ENCODE data around the gene SLC9A3. TPM values are rescaled to one million over a fixed set of nuclear protein-coding genes. Genes with fewer than 3 reads are reported as not detected.

The SLC9A3 gene
- total RNA-seq, 4 donors from 2014 or later = 0.29 to 3.9 (median 2.6) TPM

GRCh38 chr5:482021-482420 is 42.2 kb downstream of the SLC9A3 start:
- no peak overlapping the region for H3K27ac ChIP-seq
- intact Hi-C loops (cut with DNase I; ENCODE audit: low total_unique reads) = no loop called here

GRCh38 chr5:481347-481746 is 42.9 kb downstream of the SLC9A3 start:
- no peaks in the 10 kb centered on the region for H3K4me1 ChIP-seq
- H3K9me3 ChIP-seq = no peaks in the 10 kb centered on the region
- no peak for DNase-seq
- TF ChIP-seq, protein P1, sequence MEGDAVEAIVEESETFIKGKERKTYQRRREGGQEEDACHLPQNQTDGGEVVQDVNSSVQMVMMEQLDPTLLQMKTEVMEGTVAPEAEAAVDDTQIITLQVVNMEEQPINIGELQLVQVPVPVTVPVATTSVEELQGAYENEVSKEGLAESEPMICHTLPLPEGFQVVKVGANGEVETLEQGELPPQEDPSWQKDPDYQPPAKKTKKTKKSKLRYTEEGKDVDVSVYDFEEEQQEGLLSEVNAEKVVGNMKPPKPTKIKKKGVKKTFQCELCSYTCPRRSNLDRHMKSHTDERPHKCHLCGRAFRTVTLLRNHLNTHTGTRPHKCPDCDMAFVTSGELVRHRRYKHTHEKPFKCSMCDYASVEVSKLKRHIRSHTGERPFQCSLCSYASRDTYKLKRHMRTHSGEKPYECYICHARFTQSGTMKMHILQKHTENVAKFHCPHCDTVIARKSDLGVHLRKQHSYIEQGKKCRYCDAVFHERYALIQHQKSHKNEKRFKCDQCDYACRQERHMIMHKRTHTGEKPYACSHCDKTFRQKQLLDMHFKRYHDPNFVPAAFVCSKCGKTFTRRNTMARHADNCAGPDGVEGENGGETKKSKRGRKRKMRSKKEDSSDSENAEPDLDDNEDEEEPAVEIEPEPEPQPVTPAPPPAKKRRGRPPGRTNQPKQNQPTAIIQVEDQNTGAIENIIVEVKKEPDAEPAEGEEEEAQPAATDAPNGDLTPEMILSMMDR (IDR thresholded peaks at IDR 0.05) = no peak
- no peak for TF ChIP-seq POLR2A (IDR thresholded peaks at IDR 0.05)
- H3K4me3 ChIP-seq = no peak overlapping the region
- H3K27ac ChIP-seq = no peak overlapping the region
- no peaks in the 10 kb centered on the region for H3K36me3 ChIP-seq
- intact Hi-C loops (cut with DNase I; ENCODE audit: low total_unique reads) = no loop called here
- H3K27me3 ChIP-seq = peaks cover 5 to 45% of the 10 kb centered on the region in 2 donors

More at GRCh38 chr5:482021-482420, 42.2 kb downstream of the SLC9A3 start:
- Histone ChIP-seq H3K4me1 (no peaks in the 10 kb centered on the region), H3K9me3 (no peaks in the 10 kb centered on the region), H3K36me3 (no peaks in the 10 kb centered on the region), H3K4me3 (no peak overlapping the region), H3K27me3 (peaks cover 5 to 41% of the 10 kb centered on the region in 2 donors)
- no peak for TF ChIP-seq POLR2A (IDR thresholded peaks at IDR 0.05)
- TF ChIP-seq, protein P1 (IDR thresholded peaks at IDR 0.05) = no peak
- no peak for DNase-seq

- Histone ChIP-seq H3K27me3 (peaks cover 5 to 48% of the 10 kb centered on the region in 2 donors), H3K36me3 (no peaks in the 10 kb centered on the region), H3K4me3 (no peak overlapping the region), H3K9me3 (no peaks in the 10 kb centered on the region), H3K4me1 (peaks cover 0 to 6% of the 10 kb centered on the region in 2 donors), H3K27ac (no peak overlapping the region)
- TF ChIP-seq, protein P1 (IDR thresholded peaks at IDR 0.05) = no peak
- no peak for TF ChIP-seq POLR2A (IDR thresholded peaks at IDR 0.05)
- no peak for DNase-seq
- intact Hi-C loops (cut with DNase I; ENCODE audit: low total_unique reads) = no loop called here
Measured at GRCh38 chr5:479566-480319, 44.5 kb downstream of the SLC9A3 start.

DNA sequence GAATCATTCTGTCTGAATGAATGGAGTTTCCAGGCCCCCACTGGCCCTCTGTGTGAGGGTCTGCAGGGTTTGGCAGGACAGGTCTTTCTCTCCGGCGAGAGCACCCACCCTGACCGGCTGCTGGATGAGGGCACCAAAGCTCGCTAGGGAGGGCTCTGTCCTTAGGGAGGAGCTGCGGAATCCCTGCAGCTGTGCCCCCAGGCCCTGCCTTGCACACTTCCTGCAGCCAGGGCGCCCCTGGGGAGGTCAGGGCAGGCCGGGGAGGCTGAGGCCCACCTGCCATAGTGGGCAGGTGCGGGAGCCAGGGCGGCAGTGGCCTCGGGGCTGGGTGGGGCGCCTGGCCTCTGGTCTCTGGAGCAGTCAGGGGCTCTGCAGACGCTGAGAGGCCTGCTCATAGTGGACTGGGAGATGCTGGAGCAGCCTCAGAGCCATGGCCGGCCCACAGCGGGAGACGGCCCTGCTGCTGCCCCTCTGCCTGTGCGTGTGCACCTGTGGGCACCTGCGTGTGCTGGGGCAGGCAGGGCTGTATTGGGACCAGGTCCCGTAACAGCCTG is 45.2 kb downstream of the SLC9A3 start:
- no peaks in the 10 kb centered on the region for H3K36me3 ChIP-seq

More for the DNA sequence above, 45.2 kb downstream of the SLC9A3 start:
- peaks cover 0 to 9% of the 10 kb centered on the region in 2 donors for H3K4me1 ChIP-seq
- peaks cover 5 to 48% of the 10 kb centered on the region in 2 donors for H3K27me3 ChIP-seq
- intact Hi-C loops (cut with DNase I; ENCODE audit: low total_unique reads) = no loop called here
- DNase-seq = no peak
- H3K9me3 ChIP-seq = no peaks in the 10 kb centered on the region
- no peak overlapping the region for H3K4me3 ChIP-seq
- H3K27ac ChIP-seq = no peak overlapping the region
- TF ChIP-seq, protein P1 (IDR thresholded peaks at IDR 0.05) = no peak
- TF ChIP-seq POLR2A (IDR thresholded peaks at IDR 0.05) = no peak

Data from uterus (tissue), 4 donors.